NB4 (cell line): Measurements from ENCODE around the gene KIF1B.

Source experiments
- DNase-seq: peaks from one replicate; pipeline ENCODE4 v3.0.0; 2010; ENCODE audit warnings: low read depth
- H3K4me3 ChIP-seq: one replicate; pipeline ENCODE4 v1.5.1; 2011; ENCODE audit warnings: mild to moderate bottlenecking, low read depth, low read length, moderate library complexity
- CTCF ChIP-seq: IDR thresholded peaks from one replicate; pipeline ENCODE4 v1.5.1; 2012; ENCODE audit warnings: low read depth, low read length
- MAX ChIP-seq: IDR thresholded peaks from 2 replicates; pipeline ENCODE4 v1.6.1; 2011; ENCODE audit warnings: low read depth, low read length
- MYC ChIP-seq: IDR thresholded peaks from 2 replicates; pipeline ENCODE4 v1.6.1; 2011; ENCODE audit warnings: low read depth, low read length
- POLR2A ChIP-seq: IDR thresholded peaks from 2 replicates; pipeline ENCODE4 v1.6.1; 2011; ENCODE audit warnings: mild to moderate bottlenecking; ENCODE audit not compliant: insufficient read length; ENCODE audit errors: extremely low read depth

KIF1B gene

GRCh38 chr1:10338611-10339010, 128.2 kb downstream of the KIF1B start:
- TF ChIP-seq POLR2A (no peak), MAX (no peak), MYC (no peak), CTCF (no peak)
- H3K4me3 ChIP-seq: no peak overlapping the region
- no peak for DNase-seq

DNA sequence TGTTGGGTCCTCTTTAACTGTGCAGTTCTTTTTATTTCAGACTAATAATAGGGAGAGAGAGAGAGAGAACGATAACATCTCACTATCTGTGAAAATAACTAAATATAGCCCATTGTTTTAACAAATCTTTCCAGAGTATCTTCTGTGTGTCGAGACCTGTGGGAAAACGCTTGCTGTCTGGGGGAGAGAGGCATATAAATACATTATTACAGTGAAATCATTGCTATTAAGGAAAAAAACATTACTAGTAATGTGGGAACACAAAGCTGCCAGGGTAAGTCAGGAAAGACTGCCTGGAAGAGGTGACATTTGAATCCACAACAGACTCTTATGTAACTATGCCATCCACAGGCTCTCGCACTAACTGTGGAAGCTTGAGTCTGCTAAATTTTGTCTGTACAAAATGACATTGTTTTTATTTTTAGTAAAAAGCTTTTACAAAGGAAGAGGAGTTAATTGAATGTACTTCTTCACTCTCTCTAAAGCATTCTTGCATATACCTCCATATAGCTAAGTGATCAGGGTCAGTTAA, 128.7 kb downstream of the KIF1B start:
- H3K4me3 ChIP-seq: no peak overlapping the region
- TF ChIP-seq CTCF (no peak), MAX (no peak), MYC (no peak), POLR2A (no peak)
- no peak for DNase-seq

GRCh38 chr1:10339815-10340214, 129.4 kb downstream of the KIF1B start:
- no peak overlapping the region for H3K4me3 ChIP-seq
- DNase-seq: peak; percentile 26
- no peak for TF ChIP-seq CTCF
- no peak for TF ChIP-seq MAX
- no peak for TF ChIP-seq POLR2A
- no peak for TF ChIP-seq MYC

- TF ChIP-seq POLR2A (no peak), CTCF (no peak), MAX (no peak), MYC (no peak)
- H3K4me3 ChIP-seq: no peak overlapping the region
- DNase-seq: no peak
Observed at GRCh38 chr1:10340930-10341590, 130.7 kb downstream of the KIF1B start.

- TF ChIP-seq MAX (no peak), POLR2A (no peak), CTCF (no peak), MYC (no peak)
- no peak for DNase-seq
Observed at GRCh38 chr1:10347109-10347508, 136.7 kb downstream of the KIF1B start.

More at GRCh38 chr1:10347109-10347508, 136.7 kb downstream of the KIF1B start:
- H3K4me3 ChIP-seq: no peak overlapping the region
